CD4-positive, alpha-beta T cell treated with Interleukin-2 at 100 ng/mL for 4 hours (primary cell): ENCODE measurements around the gene TMED10.
"Not testable (repeated sequence)": the region's sequence is repeated elsewhere in the genome, so short reads cannot be mapped to it uniquely, and the experiment has no call there.

Experiments used
- DNase-seq: peaks from one replicate; pipeline ENCODE4 v3.0.0-alpha.2; 2020; ENCODE audit warnings: low spot score

Gene TMED10

DNA sequence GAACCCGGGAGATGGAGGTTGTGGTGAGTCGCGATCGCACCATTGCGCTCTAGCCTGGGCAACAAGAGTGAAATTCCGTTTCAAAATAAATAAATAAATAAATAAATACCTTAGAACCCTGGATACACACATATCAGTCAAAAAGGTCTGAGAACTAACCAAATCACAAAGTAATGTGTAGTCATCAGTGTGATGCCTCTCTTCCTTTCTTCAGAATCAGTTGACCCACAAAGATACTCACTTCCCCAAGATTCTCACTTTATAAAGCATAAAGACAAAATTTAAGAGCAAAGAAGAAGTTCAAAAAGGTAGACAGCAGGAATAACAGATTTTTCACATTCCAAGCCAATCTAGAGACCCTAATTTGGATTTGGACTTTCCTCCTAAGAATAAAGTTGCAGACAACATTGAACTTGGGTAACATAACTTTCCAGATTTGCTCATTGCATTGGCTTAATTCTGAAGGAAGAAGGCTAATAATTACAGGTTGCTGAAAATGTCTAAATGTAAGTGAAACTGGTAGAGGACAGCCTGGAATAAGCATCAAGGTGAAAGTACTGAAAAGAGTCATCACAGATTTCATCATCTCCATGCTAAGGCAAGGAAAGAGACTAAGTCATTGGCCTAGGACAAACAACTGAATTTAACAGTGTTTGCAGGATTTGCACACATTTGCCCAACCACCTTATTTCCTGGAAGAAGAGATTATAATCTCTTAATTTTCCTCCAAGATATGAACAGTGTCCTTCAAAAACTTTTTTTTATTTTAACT, 17.4 kb downstream of the TMED10 start:
- no peak for DNase-seq

- DNase-seq = peak; percentile 51
Observed at GRCh38 chr14:75156901-75157300, 19.5 kb downstream of the TMED10 start.

DNA sequence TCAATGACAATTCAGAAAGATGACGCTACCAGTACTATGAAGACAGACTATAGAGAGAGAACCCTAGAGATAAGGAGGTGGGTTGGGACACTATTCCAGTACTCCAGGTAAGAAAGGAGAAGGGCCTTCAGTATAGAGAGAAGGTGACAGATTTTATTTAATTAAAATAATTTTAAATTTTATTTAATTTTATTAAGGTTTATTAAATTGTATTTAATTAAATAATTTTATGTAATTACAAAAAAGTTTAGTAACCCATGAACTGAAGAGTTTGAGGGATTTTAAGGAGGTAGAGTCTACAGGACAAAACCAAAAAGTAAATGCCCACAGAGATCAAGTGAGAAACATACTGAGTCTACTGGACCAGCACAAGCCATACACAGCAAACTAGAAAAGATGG, 20.3 kb downstream of the TMED10 start:
- DNase-seq = no peak

GRCh38 chr14:75155169-75155568, 21.2 kb downstream of the TMED10 start:
- peak; percentile 29 for DNase-seq

DNA sequence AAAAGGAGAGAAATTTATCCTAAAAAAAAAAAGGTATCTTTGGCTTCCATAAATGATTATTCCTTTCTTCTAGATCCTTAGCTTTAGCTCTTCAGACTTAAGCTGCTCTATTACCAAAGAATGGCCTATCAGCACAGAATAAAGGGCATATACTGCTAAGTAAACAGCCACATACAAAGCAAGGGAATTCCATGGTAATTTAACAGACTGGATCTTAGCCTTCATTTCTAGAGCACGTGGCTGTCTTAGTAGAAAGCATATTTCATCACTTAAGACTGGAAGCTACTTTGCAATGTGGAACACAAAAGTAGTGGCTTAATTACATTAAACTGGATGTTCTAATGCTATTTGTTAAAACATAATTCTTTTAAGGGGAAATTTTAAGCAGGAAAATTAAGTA, 23.1 kb downstream of the TMED10 start:
- no peak for DNase-seq

GRCh38 chr14:75151851-75152250, 24.6 kb downstream of the TMED10 start:
- DNase-seq = no peak

DNA sequence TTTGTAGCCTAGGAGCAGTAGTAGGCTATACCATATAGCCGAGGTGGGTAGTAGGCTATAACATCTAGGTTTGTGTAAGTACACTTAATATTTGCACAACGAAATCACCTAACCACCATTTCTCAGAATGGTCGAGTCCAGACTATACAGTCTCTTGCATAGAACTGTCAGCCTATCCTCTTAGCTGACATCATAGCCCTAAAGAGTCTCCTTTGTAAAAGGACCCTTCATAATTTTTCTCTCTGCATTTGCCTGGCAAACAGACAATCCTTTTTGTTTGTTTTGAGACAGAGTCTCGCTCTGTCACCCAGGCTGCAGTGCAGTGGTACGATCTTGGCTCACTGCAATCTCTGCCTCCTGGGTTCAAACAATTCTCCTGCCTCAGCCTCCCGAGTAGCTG, 25.8 kb downstream of the TMED10 start:
- DNase-seq = not testable (repeated sequence)

GRCh38 chr14:75150150-75150549, 26.3 kb downstream of the TMED10 start:
- no peak for DNase-seq

DNA sequence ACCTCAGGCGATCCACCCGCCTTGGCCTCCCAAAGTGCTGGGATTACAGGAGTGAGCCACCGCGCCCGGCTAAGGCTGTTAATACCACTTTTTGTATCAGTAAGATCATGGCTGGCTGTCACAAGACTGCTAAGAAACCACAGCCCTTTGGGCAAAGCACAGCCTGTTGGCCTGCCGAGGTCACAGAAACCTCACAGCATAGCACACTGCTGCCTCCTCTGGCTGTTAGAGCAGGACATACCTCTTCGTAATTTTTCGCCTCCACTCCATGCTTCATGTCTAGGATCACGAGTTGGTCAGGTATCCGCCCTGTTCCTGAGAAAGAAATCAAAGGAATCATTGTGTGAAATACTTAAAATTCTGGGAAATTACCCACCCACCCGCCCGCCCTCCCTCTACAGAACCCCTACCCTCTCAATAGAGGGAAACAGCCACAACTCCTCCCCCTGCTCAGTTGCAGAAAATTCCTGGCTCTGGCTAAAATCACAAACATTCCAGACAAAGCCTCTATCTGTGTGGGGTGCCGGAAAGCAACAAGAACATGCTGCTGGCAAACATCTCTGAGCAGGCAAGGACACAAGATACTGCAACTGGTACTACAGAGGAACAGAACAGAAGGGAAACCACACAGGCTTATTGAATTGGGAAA, 28.9 kb downstream of the TMED10 start:
- DNase-seq = peak; percentile 14

DNA sequence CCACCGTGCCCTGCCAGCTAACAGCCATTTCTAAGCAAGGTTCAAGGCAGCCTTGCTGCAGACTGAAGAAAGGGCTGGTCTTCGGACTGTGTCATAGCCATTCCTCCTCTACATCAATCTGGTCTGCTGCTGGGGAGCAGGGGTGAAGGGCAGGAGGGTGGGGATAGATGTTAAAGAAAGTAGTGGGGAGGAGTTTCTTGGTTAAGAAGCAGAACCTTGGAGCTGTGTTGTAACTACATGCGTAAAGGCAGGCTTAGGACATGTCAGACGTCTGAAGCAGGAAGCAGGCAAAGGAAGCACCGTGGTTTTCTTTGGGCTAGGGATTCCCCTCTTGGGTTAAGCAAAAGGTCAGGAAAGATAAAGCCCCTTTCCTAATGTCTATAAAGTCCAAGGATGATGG, 31.5 kb downstream of the TMED10 start:
- DNase-seq = peak; percentile 15

DNA sequence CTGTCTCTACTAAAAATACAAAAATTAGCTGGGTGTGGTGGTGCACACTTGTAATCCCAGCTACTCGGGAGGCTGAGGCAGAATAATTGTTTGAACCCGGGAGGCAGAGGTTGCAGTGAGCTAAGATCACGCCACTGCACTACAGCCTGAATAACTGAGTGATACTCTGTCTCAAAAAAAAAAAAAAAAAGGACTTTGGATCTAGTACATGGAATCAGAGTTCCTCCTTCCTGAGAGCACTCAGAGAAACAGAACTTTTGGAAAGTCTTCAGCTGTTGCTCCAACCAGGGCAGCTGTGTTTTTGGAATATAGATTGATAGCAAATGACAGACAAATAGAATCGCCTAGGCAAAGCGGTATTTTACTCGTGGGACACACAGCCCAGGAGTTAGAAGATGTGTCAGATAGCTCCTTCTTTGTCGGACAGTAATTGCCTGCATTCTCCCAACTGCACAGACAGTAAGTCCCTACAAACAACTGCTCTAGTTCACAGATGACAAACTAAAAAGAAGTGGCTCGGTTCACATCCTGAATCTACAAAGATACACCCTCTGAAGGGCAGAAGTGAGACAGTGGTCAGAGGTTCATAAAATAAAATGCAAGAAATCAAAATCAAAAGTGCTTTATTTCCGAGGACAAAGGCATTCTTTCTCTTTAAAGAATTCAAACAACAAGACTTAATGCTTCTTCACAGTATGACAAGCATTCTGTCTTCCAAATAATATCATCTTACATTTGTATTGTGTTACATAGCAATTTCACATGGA, 32.5 kb downstream of the TMED10 start:
- no peak for DNase-seq

GRCh38 chr14:75142494-75142893, 33.9 kb downstream of the TMED10 start:
- no peak for DNase-seq

GRCh38 chr14:75141967-75142366, 34.4 kb downstream of the TMED10 start:
- DNase-seq = peak; percentile 53

DNA sequence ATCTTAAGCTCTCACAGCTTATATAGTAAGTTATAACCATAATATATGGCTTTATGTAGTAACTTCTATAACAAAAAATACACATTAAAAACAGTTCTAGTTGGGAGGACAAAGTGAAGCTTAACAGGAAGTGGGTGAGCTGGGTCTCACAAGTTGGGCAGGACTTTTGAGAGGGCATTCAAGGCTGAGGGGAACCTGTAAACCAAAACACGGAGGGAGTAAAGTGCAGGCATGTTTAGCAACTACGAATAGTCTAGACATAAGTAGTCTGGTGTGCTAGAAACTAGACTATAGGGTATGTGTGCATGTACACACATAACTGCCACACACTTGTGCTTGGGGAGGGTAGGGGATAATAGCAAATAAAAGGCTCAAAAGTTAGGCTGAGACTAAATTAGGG, 35.4 kb downstream of the TMED10 start:
- peak; percentile 39 for DNase-seq

DNA sequence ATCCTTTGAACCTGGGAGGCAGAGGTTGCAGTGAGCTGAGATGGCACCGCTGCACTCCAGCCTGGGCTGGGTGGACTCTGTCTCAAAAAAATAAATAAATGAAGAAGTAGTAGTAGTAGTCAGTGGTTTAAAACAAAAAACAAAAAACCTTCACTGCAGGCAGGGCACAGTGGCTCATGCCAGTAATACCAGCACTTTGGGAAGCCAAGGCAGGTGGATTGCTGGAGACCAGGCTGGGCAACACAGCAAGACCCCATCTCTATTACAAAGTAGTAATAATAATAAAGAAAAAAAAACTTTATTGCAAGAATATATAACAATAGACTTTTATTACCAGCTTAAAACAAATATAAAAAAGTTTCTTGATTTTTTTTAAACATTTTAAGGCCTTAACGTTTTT, 35.8 kb downstream of the TMED10 start:
- DNase-seq = no peak

DNA sequence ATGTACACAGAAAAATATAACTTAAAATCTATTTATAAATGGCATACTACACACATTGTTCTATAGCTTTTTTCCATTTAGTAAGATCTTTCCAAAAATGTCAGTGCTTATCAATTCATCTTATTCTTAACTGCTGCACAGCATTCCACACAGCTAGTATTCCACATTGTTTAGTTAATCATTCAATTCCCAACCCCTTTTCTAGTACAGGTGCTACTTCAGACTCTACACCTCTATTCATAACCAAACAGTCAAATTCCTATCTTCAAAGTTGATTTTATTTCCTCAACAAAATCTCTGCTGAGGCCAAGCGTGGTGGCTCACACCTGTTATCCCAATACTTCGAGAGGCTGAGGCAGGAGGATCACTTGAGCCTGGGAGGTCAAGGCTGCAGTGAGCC, 37.2 kb downstream of the TMED10 start:
- no peak for DNase-seq

GRCh38 chr14:75138492-75138891, 37.9 kb downstream of the TMED10 start:
- DNase-seq = peak; percentile 16

DNA sequence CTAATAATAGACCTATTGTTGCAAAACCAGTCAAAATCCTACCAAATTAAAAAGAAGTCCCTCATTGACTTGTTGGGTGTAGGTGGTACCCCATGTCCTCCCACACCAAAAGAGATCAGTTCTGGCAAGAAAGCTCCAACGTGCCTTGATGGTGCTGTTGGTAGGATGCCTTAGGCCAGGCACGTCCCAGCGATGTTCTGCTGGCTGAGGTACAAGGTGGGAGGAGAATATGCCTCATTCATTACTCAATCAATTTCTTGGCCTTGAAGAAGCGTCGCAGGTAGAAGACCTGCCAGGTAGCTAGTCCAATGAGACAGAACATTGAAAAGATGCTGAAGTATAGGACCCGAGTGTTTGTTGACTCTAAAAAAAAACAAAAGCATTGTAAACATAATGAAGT, 41.8 kb downstream of the TMED10 start:
- no peak for DNase-seq

- DNase-seq = no peak
Observed at GRCh38 chr14:75133597-75133996, 42.8 kb downstream of the TMED10 start.

DNA sequence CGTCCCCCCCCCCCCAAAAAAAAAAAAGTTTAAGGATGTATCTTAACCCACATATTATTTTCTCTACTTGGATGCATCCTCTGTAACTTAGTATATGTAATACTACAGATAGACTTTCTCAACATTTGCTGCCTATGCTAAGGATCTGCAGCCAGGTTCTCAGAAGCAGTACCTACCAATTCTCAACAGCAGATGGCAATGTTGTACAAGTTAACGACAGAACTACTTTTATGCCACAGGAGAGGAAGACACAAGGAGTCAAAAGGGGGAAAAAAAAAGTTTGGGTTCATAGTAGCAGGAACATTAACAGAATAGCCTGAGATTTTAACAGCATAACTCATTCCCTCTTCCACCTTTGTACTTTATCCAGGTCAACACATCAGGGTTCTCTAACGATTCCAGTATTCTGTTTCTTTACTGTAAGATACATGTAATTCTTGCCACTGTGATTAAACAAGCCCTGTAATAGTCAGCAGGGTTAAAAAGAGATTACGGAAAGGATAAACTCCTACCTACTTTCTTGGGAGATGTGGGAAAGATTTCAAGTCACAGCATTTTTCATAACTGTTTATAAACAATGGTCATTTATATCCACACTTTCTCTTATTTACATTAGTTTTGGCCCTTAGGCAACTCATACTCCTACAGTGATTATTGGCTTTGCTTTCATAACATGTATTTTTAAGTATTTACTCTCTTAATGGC, 43.9 kb downstream of the TMED10 start:
- peak; percentile 82 for DNase-seq

- no peak for DNase-seq
Observed at GRCh38 chr14:75128596-75128990, 47.8 kb downstream of the TMED10 start.

DNA sequence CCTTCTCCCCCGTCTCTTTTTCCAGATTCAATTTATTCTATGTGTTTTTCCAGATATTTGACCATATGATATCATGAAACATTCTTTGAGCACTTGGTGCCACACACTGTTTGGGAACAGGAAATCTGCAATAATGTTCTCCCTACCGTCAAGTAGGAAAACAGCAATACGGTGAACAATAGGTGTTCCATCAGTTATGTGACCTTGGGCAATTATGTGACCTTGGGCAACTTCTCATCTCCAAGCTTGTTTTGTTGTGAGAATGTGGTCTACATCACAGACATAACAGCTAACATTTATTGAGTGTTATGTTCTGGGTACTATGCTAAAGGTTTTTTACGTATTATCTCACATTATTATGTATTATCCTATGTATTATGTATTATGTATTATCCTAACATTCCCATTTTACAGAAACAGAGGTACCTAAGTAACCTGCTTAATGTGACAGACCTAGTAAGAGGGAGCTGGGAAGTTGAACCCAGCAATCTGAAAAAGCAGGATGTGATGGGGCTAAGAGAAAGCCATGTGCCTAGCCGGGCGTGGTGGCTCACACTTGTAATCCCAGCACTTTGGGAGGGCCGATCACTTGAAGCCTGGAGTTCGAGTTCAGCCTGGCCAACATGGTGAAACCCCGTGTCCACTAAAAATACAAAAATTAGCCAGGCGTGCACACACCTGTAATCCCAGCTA, 48.4 kb downstream of the TMED10 start:
- no peak for DNase-seq
